Measurements from ENCODE around the gene USH1G. TPM values are rescaled to one million over a fixed set of nuclear protein-coding genes. Genes with fewer than 3 reads are reported as not detected.

USH1G gene
- total RNA-seq, 1 experiment from 2014 or later, result 2.7 TPM

- Histone ChIP-seq H2BK120ac (ENCODE audit: low read depth, low read length, poor library complexity, severe bottlenecking) (no peak overlapping the region), H3K4me1 (ENCODE audit: insufficient read depth, low read length) (no peaks in the 10 kb centered on the region; the same call in 1 of the 2 replicates), H3K18ac (ENCODE audit: insufficient read length, low read depth, low read length) (no peak overlapping the region), H3K14ac (ENCODE audit: insufficient read depth, low read length) (no peak overlapping the region), H2BK12ac (ENCODE audit: insufficient read length, low read depth, low read length) (no peak overlapping the region), H3K9ac (ENCODE audit: extremely low read depth, insufficient read length, low read length) (no peak overlapping the region), H3K4ac (ENCODE audit: low read depth, low read length) (no peak overlapping the region), H3K9me3 (ENCODE audit: control insufficient read depth, low read depth, low read length) (no peaks in the 10 kb centered on the region), H3K56ac (ENCODE audit: insufficient read length, low read depth, low read length) (no peak overlapping the region), H3K23ac (ENCODE audit: insufficient read length, low read depth, low read length) (no peak overlapping the region), H3K79me2 (ENCODE audit: insufficient read depth, low read length) (no peaks in the 10 kb centered on the region), H4K5ac (ENCODE audit: insufficient read length, low read depth, low read length) (no peak overlapping the region), H2BK15ac (ENCODE audit: low read depth, low read length) (no peak overlapping the region), H3K27me3 (ENCODE audit: insufficient read depth, low read length) (no peaks in the 10 kb centered on the region; the same call in 1 of the 2 replicates), H3K4me2 (ENCODE audit: insufficient read depth, insufficient read length, low read length) (no peak overlapping the region), H3K23me2 (ENCODE audit: insufficient read length, low read depth, low read length, poor library complexity, severe bottlenecking) (no peaks in the 10 kb centered on the region), H4K20me1 (ENCODE audit: control insufficient read depth, insufficient read depth, insufficient read length) (no peaks in the 10 kb centered on the region), H2AFZ (ENCODE audit: low read length) (no peak overlapping the region), H2BK5ac (ENCODE audit: insufficient read length, low read length) (no peak overlapping the region), H3T11ph (ENCODE audit: low read length) (no peak overlapping the region), H3K27ac (ENCODE audit: insufficient read length, low read depth, low read length) (no peak overlapping the region), H4K8ac (replicated peaks; ENCODE audit: insufficient read length, low read depth, low read length) (no peak overlapping the region), H3K79me1 (ENCODE audit: insufficient read depth, low read depth, low read length, poor library complexity, severe bottlenecking) (no peaks in the 10 kb centered on the region), H4K91ac (ENCODE audit: insufficient read length, low read depth, low read length) (no peak overlapping the region), H2BK20ac (ENCODE audit: low read depth, low read length, poor library complexity, severe bottlenecking) (no peak overlapping the region), H2AK5ac (ENCODE audit: insufficient read length, low read length) (no peak overlapping the region)
- no CpG with 5 or more reads among the region's 14 CpGs for WGBS (ENCODE audit: extremely low coverage, insufficient read length, low lambda C conversion rate)
- no peak for DNase-seq
- TF ChIP-seq CTCF (conservative IDR thresholded peaks at IDR 0.05), result no peak
- peaks cover 22 to 32% of the 10 kb centered on the region in 2 experiments for H3K4me1 Mint-ChIP-seq
- no peaks in the 10 kb centered on the region for H3K9me3 Mint-ChIP-seq
- H3K27me3 Mint-ChIP-seq (ENCODE audit: low read depth), result peaks cover 37% of the 10 kb centered on the region
- H3K27ac Mint-ChIP-seq, result no peak overlapping the region
- H3K36me3 Mint-ChIP-seq (ENCODE audit: insufficient read depth in 1 of 3, low read depth in 3 of 3), result no peaks in the 10 kb centered on the region
- H3K4me3 Mint-ChIP-seq, result no peak overlapping the region
Measured at GRCh38 chr17:74946641-74947040, 23.6 kb upstream of the USH1G start.

Measured in H9 (cell line).